Keratinocyte (primary cell): ENCODE measurements around the gene KIAA0825. TPM values are rescaled to one million over a fixed set of nuclear protein-coding genes. Genes with fewer than 3 reads are reported as not detected.

Experiments
- DNase-seq: peaks from one replicate; pipeline ENCODE4 v3.0.0-alpha.2; 2011; ENCODE audit warnings: low read depth, missing footprints, low spot score
- FAIRE-seq: peaks from 2 replicates; lab custom pipeline; 2011; peaks lifted over from hg19 to GRCh38; lab: Jason Lieb, UNC
- H2AFZ ChIP-seq: 2 replicates; pipeline ENCODE4 v1.6.0; 2012; ENCODE audit warnings: low read length, control low read depth, inconsistent platforms; ENCODE audit not compliant: control insufficient read depth
- H3K27ac ChIP-seq: 2 replicates; pipeline ENCODE4 v1.5.1; 2011; ENCODE audit warnings: low read length; ENCODE audit not compliant: control insufficient read depth, insufficient read depth
- H3K27me3 ChIP-seq: 3 replicates; pipeline ENCODE4 v1.6.0; 2011; ENCODE audit warnings: low read length; ENCODE audit not compliant: control insufficient read depth, insufficient read depth; ENCODE audit errors: extremely low read depth
- H3K36me3 ChIP-seq, 2 experiments: 2 replicates in 1 of 2; 3 replicates in 1 of 2; pipeline ENCODE4 v1.5.1; 2011; ENCODE audit warnings: low read length in 2 of 2, mild to moderate bottlenecking in 1 of 2; ENCODE audit not compliant: control insufficient read depth in 2 of 2, insufficient read depth in 2 of 2; ENCODE audit errors: extremely low read depth in 1 of 2
- H3K4me1 ChIP-seq: 3 replicates; pipeline ENCODE4 v1.5.1; 2011; ENCODE audit warnings: low read length; ENCODE audit not compliant: control insufficient read depth, insufficient read depth; ENCODE audit errors: extremely low read depth
- H3K4me2 ChIP-seq: 3 replicates; pipeline ENCODE4 v1.6.0; 2011; ENCODE audit warnings: low read depth, low read length; ENCODE audit not compliant: control insufficient read depth, insufficient read depth; ENCODE audit errors: extremely low read depth
- H3K4me3 ChIP-seq, 3 experiments: fragments of 200-600 bp in 1 of 3; sonication (generic) in 1 of 3; 2 replicates in 2 of 3; 3 replicates in 1 of 3; pipeline ENCODE4 v1.5.1; 2011 to 2016; ENCODE audit warnings: low read length in 3 of 3, mild to moderate bottlenecking in 3 of 3, control low read depth in 2 of 3, inconsistent platforms in 1 of 3, low read depth in 1 of 3, mixed read lengths in 1 of 3, mixed run types in 1 of 3, moderate library complexity in 1 of 3; ENCODE audit not compliant: control insufficient read depth in 2 of 3, insufficient read depth in 2 of 3; ENCODE audit errors: extremely low read depth in 1 of 3
- H3K79me2 ChIP-seq: 2 replicates; pipeline ENCODE4 v1.6.0; 2012; ENCODE audit warnings: low read length; ENCODE audit not compliant: control insufficient read depth, insufficient read depth
- H3K9ac ChIP-seq: 3 replicates; pipeline ENCODE4 v1.6.0; 2011; ENCODE audit warnings: low read length; ENCODE audit not compliant: control insufficient read depth, insufficient read depth; ENCODE audit errors: extremely low read depth
- H3K9me1 ChIP-seq: 3 replicates; pipeline ENCODE4 v1.6.0; 2011; ENCODE audit warnings: low read length; ENCODE audit not compliant: control insufficient read depth, insufficient read depth; ENCODE audit errors: extremely low read depth
- H3K9me3 ChIP-seq: 2 replicates; pipeline ENCODE4 v1.5.1; 2012; ENCODE audit warnings: low read depth, low read length; ENCODE audit not compliant: control insufficient read depth
- H4K20me1 ChIP-seq: 3 replicates; pipeline ENCODE4 v1.6.0; 2011; ENCODE audit warnings: low read length; ENCODE audit not compliant: control insufficient read depth, insufficient read depth; ENCODE audit errors: extremely low read depth
- CTCF ChIP-seq, 3 experiments: IDR thresholded peaks in 1 of 3; conservative IDR thresholded peaks in 1 of 3; optimal IDR thresholded peaks in 1 of 3; 2 replicates in 2 of 3; 3 replicates in 1 of 3; pipeline versions ENCODE3 to v1.5.1; 2011; ENCODE audit warnings: low read length in 3 of 3, mild to moderate bottlenecking in 3 of 3, moderate library complexity in 2 of 3, control low read depth in 1 of 3, inconsistent platforms in 1 of 3; ENCODE audit not compliant: insufficient read depth in 2 of 3; ENCODE audit errors: extremely low read depth in 1 of 3
- EZH2 ChIP-seq: IDR thresholded peaks from one replicate; pipeline ENCODE4 v1.6.1; 2012; ENCODE audit warnings: inconsistent platforms, mild to moderate bottlenecking, low read length, moderate library complexity
- dilution Hi-C: fragments of 300-500 bp; cut with MboI; formaldehyde crosslinking; loops from one replicate; pipeline ENCODE4 v1.7.0; 2020; ENCODE audit warnings: low sequenced_read_pairs; ENCODE audit not compliant: extremely low pct_ligation_motif_present
- polyA plus RNA-seq, 5 experiments: library from polyadenylated mRNA; depleted of rRNA in 3 of 5; stranded (reverse) in 3 of 5; stranded (forward) in 1 of 5; unstranded in 1 of 5; fragments of >200 nt; gene quantifications; 1 replicate in 1 of 5; 2 replicates in 3 of 5; 3 replicates in 1 of 5; pipeline versions ENCODE4 v1.2.1 to v1.2.3, GENCODE V29; 2011 to 2012; ENCODE audit warnings: missing spikeins in 2 of 5, low read depth in 1 of 5, low replicate concordance in 1 of 5

Gene KIAA0825
- polyA plus RNA-seq, 1 donor (not counting 4 experiments of a cell fraction or from before 2014, with no cell fraction given) = 1.2 TPM

GRCh38 chr5:94313696-94314095 lies 304.7 kb downstream of the KIAA0825 start:
- Histone ChIP-seq H3K79me2 (no peaks in the 10 kb centered on the region), H3K9me3 (no peaks in the 10 kb centered on the region), H3K9me1 (no peaks in the 10 kb centered on the region), H3K4me2 (no peak overlapping the region), H3K36me3 (no peaks in the 10 kb centered on the region), H3K4me3 (no peak overlapping the region), H3K27me3 (no peaks in the 10 kb centered on the region), H2AFZ (no peak overlapping the region), H3K9ac (no peak overlapping the region), H3K4me1 (no peaks in the 10 kb centered on the region), H3K27ac (no peak overlapping the region), H4K20me1 (no peaks in the 10 kb centered on the region)
- no peak for TF ChIP-seq EZH2
- TF ChIP-seq CTCF (optimal IDR thresholded peaks at IDR 0.05 in 1 of 3, IDR thresholded peaks at IDR 0.05 in 1 of 3, conservative IDR thresholded peaks at IDR 0.05 in 1 of 3; ENCODE audit: extremely low read depth in 1 of 3, insufficient read depth in 2 of 3, low read length in 3 of 3) = no peak
- FAIRE-seq (no peak), DNase-seq (no peak)
- dilution Hi-C loops = no loop called here

GRCh38 chr5:94313188-94313587 lies 305.2 kb downstream of the KIAA0825 start:
- dilution Hi-C loops = no loop called here
- no peak for FAIRE-seq

More at GRCh38 chr5:94313188-94313587, 305.2 kb downstream of the KIAA0825 start:
- H3K4me2 ChIP-seq = no peak overlapping the region
- no peak for DNase-seq
- no peak overlapping the region for H3K4me3 ChIP-seq
- no peak overlapping the region for H3K9ac ChIP-seq
- no peaks in the 10 kb centered on the region for H3K4me1 ChIP-seq
- no peaks in the 10 kb centered on the region for H4K20me1 ChIP-seq
- no peaks in the 10 kb centered on the region for H3K9me3 ChIP-seq
- H3K36me3 ChIP-seq = no peaks in the 10 kb centered on the region
- H3K9me1 ChIP-seq = no peaks in the 10 kb centered on the region
- no peaks in the 10 kb centered on the region for H3K27me3 ChIP-seq
- no peak overlapping the region for H3K27ac ChIP-seq
- no peaks in the 10 kb centered on the region for H3K79me2 ChIP-seq
- no peak overlapping the region for H2AFZ ChIP-seq
- no peak for TF ChIP-seq EZH2
- no peak for TF ChIP-seq CTCF (optimal IDR thresholded peaks at IDR 0.05 in 1 of 3, IDR thresholded peaks at IDR 0.05 in 1 of 3, conservative IDR thresholded peaks at IDR 0.05 in 1 of 3; ENCODE audit: extremely low read depth in 1 of 3, insufficient read depth in 2 of 3, low read length in 3 of 3)
